Testis (tissue), 2 donors: ENCODE results near the gene CYP2A7.
"Not testable (repeated sequence)": the region's sequence is repeated elsewhere in the genome, so short reads cannot be mapped to it uniquely, and the experiment has no call there.

Source experiments
- CTCF ChIP-seq, 3 experiments: fragments of 450-650 bp in 2 of 3; fragments of 200-600 bp in 1 of 3; sonication (generic) in 1 of 3; IDR thresholded peaks; one replicate each; pipeline ENCODE4 v1.5.1; 2016 to 2019; ENCODE audit warnings: antibody characterized with exemption in 3 of 3, mild to moderate bottlenecking in 2 of 3, moderate library complexity in 1 of 3
- POLR2A ChIP-seq: fragments of 450-650 bp; IDR thresholded peaks from one replicate; pipeline ENCODE4 v1.6.1; 2017; ENCODE audit warnings: antibody characterized with exemption, mild to moderate bottlenecking, moderate library complexity

GRCh38 chr19:40843653-40844052 is 38.4 kb downstream of the CYP2A7 start:
- TF ChIP-seq CTCF (IDR thresholded peaks at IDR 0.05); POLR2A: not testable (repeated sequence)
